SK-N-SH (cell line): ENCODE results near the gene COL24A1. TPM values are rescaled to one million over a fixed set of nuclear protein-coding genes. Genes with fewer than 3 reads are reported as not detected.

ENCODE experiments used
- CTCF ChIA-PET: fragments of 300-600, 350-600 bp; formaldehyde crosslinking; extraction: SDS; loops from one replicate; lab custom pipeline; 2021; lab: Yijun Ruan, JAX
- POLR2A ChIA-PET: fragments of 350-600 bp; sonication (Branson Sonifier 250); formaldehyde crosslinking; extraction: SDS; loops from one replicate; lab custom pipeline; 2020; ENCODE audit warnings: antibody characterized with exemption, inconsistent platforms; lab: Yijun Ruan, JAX
- DNase-seq: peaks from one replicate; pipeline ENCODE4 v3.0.0; 2012
- H2AFZ ChIP-seq: fragments of 200-600 bp; sonication (generic); 2 replicates; pipeline ENCODE4 v1.8.1; 2016; ENCODE audit warnings: antibody characterized with exemption, mild to moderate bottlenecking, low read depth
- H3F3A ChIP-seq: fragments of 200-600 bp; sonication (generic); replicated peaks from 2 replicates; pipeline ENCODE3; 2016; ENCODE audit warnings: antibody characterized with exemption, mild to moderate bottlenecking; ENCODE audit not compliant: insufficient read depth
- H3K27ac ChIP-seq, 2 experiments: fragments of 200-500 bp in 1 of 2; fragments of 200-600 bp in 1 of 2; sonication (Bioruptor generic) in 1 of 2; sonication (generic), shearing (Covaris generic) in 1 of 2; 2 replicates each; pipeline versions ENCODE4 v1.5.1 to v1.6.1; 2014 to 2016; ENCODE audit warnings: low read depth in 2 of 2, inconsistent platforms in 1 of 2, low read length in 1 of 2, mild to moderate bottlenecking in 1 of 2, mixed read lengths in 1 of 2
- H3K27me3 ChIP-seq: fragments of 200-600 bp; sonication (generic), shearing (Covaris generic); 2 replicates; pipeline ENCODE4 v1.6.1; 2016; ENCODE audit warnings: mixed run types; ENCODE audit not compliant: insufficient read depth
- H3K36me3 ChIP-seq, 2 experiments: fragments of 200-500 bp in 1 of 2; fragments of 200-600 bp in 1 of 2; sonication (Bioruptor generic) in 1 of 2; sonication (generic) in 1 of 2; replicated peaks in 1 of 2; 2 replicates each; pipeline versions ENCODE3 to v1.5.1; 2014 to 2016; ENCODE audit warnings: low read length in 1 of 2, mild to moderate bottlenecking in 1 of 2; ENCODE audit not compliant: insufficient read depth in 2 of 2, control insufficient read depth in 1 of 2
- H3K4me1 ChIP-seq, 2 experiments: fragments of 200-500 bp in 1 of 2; fragments of 200-600 bp in 1 of 2; sonication (Bioruptor generic) in 1 of 2; sonication (generic), shearing (Covaris generic) in 1 of 2; 2 replicates each; pipeline versions ENCODE4 v1.5.1 to v1.6.1; 2014 to 2016; ENCODE audit warnings: low read depth in 1 of 2, low read length in 1 of 2, mixed run types in 1 of 2; ENCODE audit not compliant: insufficient read depth in 2 of 2, control insufficient read depth in 1 of 2
- H3K4me2 ChIP-seq: fragments of 200-600 bp; sonication (generic), shearing (Covaris generic); 2 replicates; pipeline ENCODE4 v1.6.1; 2017; ENCODE audit warnings: mixed run types
- H3K4me3 ChIP-seq, 2 experiments: fragments of 200-500 bp in 1 of 2; fragments of 200-600 bp in 1 of 2; sonication (Bioruptor generic) in 1 of 2; sonication (generic), shearing (Covaris generic) in 1 of 2; 2 replicates each; pipeline versions ENCODE4 v1.5.1 to v1.8.1; 2014 to 2016; ENCODE audit warnings: low read depth in 2 of 2, inconsistent platforms in 1 of 2, low read length in 1 of 2, mild to moderate bottlenecking in 1 of 2, mixed read lengths in 1 of 2, moderate library complexity in 1 of 2
- H3K79me2 ChIP-seq: fragments of 200-600 bp; sonication (generic); 2 replicates; pipeline ENCODE4 v1.8.1; 2017; ENCODE audit warnings: mild to moderate bottlenecking; ENCODE audit not compliant: insufficient read depth
- H3K9ac ChIP-seq: fragments of 200-600 bp; sonication (generic); 2 replicates; pipeline ENCODE4 v1.6.1; 2017; ENCODE audit warnings: mixed run types
- H3K9me2 ChIP-seq: fragments of 200-600 bp; sonication (generic); 2 replicates; pipeline ENCODE4 v1.6.1; 2017; ENCODE audit warnings: mixed run types
- H3K9me3 ChIP-seq: fragments of 200-600 bp; sonication (generic); 2 replicates; pipeline ENCODE4 v1.6.1; 2017; ENCODE audit warnings: mixed run types, mild to moderate bottlenecking, moderate library complexity
- H4K20me1 ChIP-seq: fragments of 200-600 bp; sonication (generic); 2 replicates; pipeline ENCODE4 v1.6.1; 2017; ENCODE audit warnings: mild to moderate bottlenecking, mixed run types; ENCODE audit not compliant: insufficient read depth
- CTCF ChIP-seq: fragments of 200-600 bp; sonication (generic); IDR thresholded peaks from 2 replicates; pipeline ENCODE4 v1.6.1; 2017; ENCODE audit warnings: antibody characterized with exemption, mild to moderate bottlenecking, moderate library complexity
- FOXJ3 ChIP-seq: sonication (generic); formaldehyde crosslinking; IDR thresholded peaks from 2 replicates; pipeline ENCODE4 v1.5.1; 2020; ENCODE audit warnings: mild to moderate bottlenecking, missing genetic modification reagents
- JUND ChIP-seq: IDR thresholded peaks from 2 replicates; pipeline ENCODE4 v1.4.0; 2012
- RAD21 ChIP-seq: IDR thresholded peaks from 2 replicates; pipeline ENCODE4 v1.6.1; 2012; ENCODE audit warnings: mild to moderate bottlenecking, low read length
- RXRA ChIP-seq: IDR thresholded peaks from 2 replicates; pipeline ENCODE4 v1.4.0; 2012; ENCODE audit warnings: low read depth, mild to moderate bottlenecking, borderline replicate concordance
- SMC3 ChIP-seq: IDR thresholded peaks from 2 replicates; pipeline ENCODE4 v1.6.1; 2012; ENCODE audit warnings: low read depth, low read length, improper control_type of control experiment
- ZBTB33 ChIP-seq: IDR thresholded peaks from 2 replicates; pipeline ENCODE4 v1.4.0; 2012; ENCODE audit warnings: low read depth, borderline replicate concordance
- WGBS: methylation state at CpG from one replicate; pipeline ENCODE4 v1.1.6; 2017; ENCODE audit warnings: low lambda C conversion rate; 5-methylcytosine and 5-hydroxymethylcytosine counted together
- polyA plus RNA-seq, 3 experiments: library from polyadenylated mRNA; depleted of rRNA; stranded (reverse); fragments of >200 nt; gene quantifications; 2 replicates each; pipeline ENCODE4 v1.2.3, GENCODE V29; 2012

COL24A1 gene
- polyA plus RNA-seq, 1 of the 3 experiments (the other 2 are of a cell fraction) = not detected

GRCh38 chr1:85894651-85895050, 261.9 kb downstream of the COL24A1 start:
- H2AFZ ChIP-seq = no peak overlapping the region
- H3K36me3 ChIP-seq = no peaks in the 10 kb centered on the region
- no peak overlapping the region for H3K9ac ChIP-seq
- no peaks in the 10 kb centered on the region for H3F3A ChIP-seq
- no peak overlapping the region for H3K4me2 ChIP-seq
- H3K9me2 ChIP-seq = no peaks in the 10 kb centered on the region
- POLR2A ChIA-PET = no interaction called here
- DNase-seq = peak; percentile 59
- CTCF ChIA-PET = interaction anchor here (0.6 to 2.8 kb wide), 18 partner anchors 9 to 586 kb away, joined by 3 to 68 read pairs (median 4); no protein-coding TSS in a partner anchor
- no peak overlapping the region for H3K27ac ChIP-seq
- TF ChIP-seq CTCF (peak; percentile 61), SMC3 (peak; percentile 50), RAD21 (peak; percentile 77), ZBTB33 (no peak)
- WGBS = 7% methylated on average over 4 of the region's 4 CpGs
- no peaks in the 10 kb centered on the region for H3K79me2 ChIP-seq
- H3K4me1 ChIP-seq = no peaks in the 10 kb centered on the region
- H3K4me3 ChIP-seq = no peak overlapping the region; a peak in 1 of 4 replicates
- no peaks in the 10 kb centered on the region for H3K9me3 ChIP-seq
- no peaks in the 10 kb centered on the region for H3K27me3 ChIP-seq
- H4K20me1 ChIP-seq = no peaks in the 10 kb centered on the region

- H3F3A ChIP-seq = no peaks in the 10 kb centered on the region
- DNase-seq = no peak
- no peaks in the 10 kb centered on the region for H4K20me1 ChIP-seq
- H3K27ac ChIP-seq = no peak overlapping the region
- no peaks in the 10 kb centered on the region for H3K36me3 ChIP-seq
- TF ChIP-seq JUND (no peak), RXRA (no peak), CTCF (no peak), ZBTB33 (no peak), FOXJ3 (CRISPR knock-in tag) (no peak)
- no peak overlapping the region for H2AFZ ChIP-seq
- ChIA-PET POLR2A (no interaction called here), CTCF (interaction anchor here (1.0 kb wide), 1 partner anchor 584 kb away, joined by 3 read pairs; no protein-coding TSS in a partner anchor)
- no peaks in the 10 kb centered on the region for H3K79me2 ChIP-seq
- WGBS = 64% methylated on average over 2 of the region's 2 CpGs
- no peaks in the 10 kb centered on the region for H3K27me3 ChIP-seq
- no peaks in the 10 kb centered on the region for H3K9me2 ChIP-seq
- H3K4me2 ChIP-seq = no peak overlapping the region
- H3K4me3 ChIP-seq = no peak overlapping the region
- H3K4me1 ChIP-seq = no peaks in the 10 kb centered on the region
- H3K9me3 ChIP-seq = no peaks in the 10 kb centered on the region
- no peak overlapping the region for H3K9ac ChIP-seq
Measured at GRCh38 chr1:85892366-85892765, 264.2 kb downstream of the COL24A1 start.
